ENCODE measurements around the gene ANKRD40. TPM values are rescaled to one million over a fixed set of nuclear protein-coding genes. Genes with fewer than 3 reads are reported as not detected.
A peak's percentile ranks its signal among the peaks of the same experiment; 100 is the strongest.
"Not testable (repeated sequence)": the region's sequence is repeated elsewhere in the genome, so short reads cannot be mapped to it uniquely, and the experiment has no call there.

Gene ANKRD40
- total and polyA plus RNA-seq, 2 donors (not counting 3 experiments of a cell fraction or from before 2014, with no cell fraction given), result 24.5 to 56.0 TPM

DNA sequence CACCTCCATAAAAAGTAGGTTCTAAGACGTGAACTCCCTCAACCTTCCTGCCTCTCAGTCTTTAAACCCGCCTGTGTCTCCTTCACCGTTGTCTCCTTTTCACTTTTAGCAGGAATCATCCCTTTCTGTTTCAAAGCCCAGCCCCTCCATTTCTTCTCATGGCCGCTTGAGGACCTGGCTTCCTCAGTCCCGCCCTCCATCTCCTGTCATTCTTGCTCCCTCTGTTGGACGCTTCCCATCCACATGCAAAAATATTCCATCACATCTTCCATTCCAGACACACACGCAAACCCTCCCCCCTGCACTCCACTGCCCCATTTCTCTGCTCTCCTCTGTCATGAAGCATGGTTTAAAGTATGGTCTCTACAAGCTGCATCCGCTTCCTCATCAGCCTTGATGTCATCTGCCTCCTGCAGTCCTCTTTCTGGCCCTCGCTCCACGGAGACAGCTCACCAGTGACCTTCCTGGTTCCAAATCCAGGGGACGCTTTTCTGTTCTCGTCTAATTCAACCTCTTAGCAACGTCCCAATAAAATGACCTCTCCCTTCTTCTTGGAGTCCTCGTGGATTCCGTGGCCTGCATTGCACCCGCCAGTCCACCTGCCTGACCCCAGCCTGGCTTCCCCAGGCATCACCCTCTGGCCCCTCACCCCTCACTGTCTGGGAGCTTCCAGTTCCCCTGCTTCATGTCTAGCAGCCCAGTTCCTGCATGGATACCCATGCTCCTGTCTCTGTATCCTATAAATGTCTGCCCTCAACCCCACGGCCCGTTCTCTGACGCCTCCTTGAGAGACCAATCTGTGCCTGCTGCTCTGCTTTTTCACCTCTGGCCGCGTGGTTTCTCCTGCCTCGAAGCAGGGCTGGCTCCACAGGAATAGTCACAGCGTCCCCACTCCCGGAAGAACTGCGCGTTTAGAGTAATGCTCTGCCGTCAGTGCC lies 26.2 kb downstream of the ANKRD40 start:
- DNase-seq (ENCODE audit: low read depth, low spot score), result peak; percentile 83
- H3K27ac ChIP-seq (ENCODE audit: insufficient read depth, low read depth, low read length), result no peak overlapping the region
- FAIRE-seq, result peak; percentile 95
- H3K9ac ChIP-seq (replicated peaks; ENCODE audit: extremely low read depth, insufficient read depth, low read length), result no peak overlapping the region
- ChIA-PET POLR2A (interaction anchor here (0.6 kb wide), 1 partner anchor 25 kb away, joined by 7 read pairs; no protein-coding TSS in a partner anchor), CTCF (interaction anchor here (0.8 to 7.9 kb wide), 13 partner anchors 10 to 132 kb away, joined by 3 to 105 read pairs (median 4); no protein-coding TSS in a partner anchor)
- H3K36me3 ChIP-seq (ENCODE audit: control insufficient read depth in 2 of 2, extremely low read depth in 1 of 2, insufficient read depth in 2 of 2, low read length in 2 of 2), result no peaks in the 10 kb centered on the region
- H3K79me2 ChIP-seq (ENCODE audit: control insufficient read depth, insufficient read depth, low read length), result no peaks in the 10 kb centered on the region
- TF ChIP-seq, protein P1, sequence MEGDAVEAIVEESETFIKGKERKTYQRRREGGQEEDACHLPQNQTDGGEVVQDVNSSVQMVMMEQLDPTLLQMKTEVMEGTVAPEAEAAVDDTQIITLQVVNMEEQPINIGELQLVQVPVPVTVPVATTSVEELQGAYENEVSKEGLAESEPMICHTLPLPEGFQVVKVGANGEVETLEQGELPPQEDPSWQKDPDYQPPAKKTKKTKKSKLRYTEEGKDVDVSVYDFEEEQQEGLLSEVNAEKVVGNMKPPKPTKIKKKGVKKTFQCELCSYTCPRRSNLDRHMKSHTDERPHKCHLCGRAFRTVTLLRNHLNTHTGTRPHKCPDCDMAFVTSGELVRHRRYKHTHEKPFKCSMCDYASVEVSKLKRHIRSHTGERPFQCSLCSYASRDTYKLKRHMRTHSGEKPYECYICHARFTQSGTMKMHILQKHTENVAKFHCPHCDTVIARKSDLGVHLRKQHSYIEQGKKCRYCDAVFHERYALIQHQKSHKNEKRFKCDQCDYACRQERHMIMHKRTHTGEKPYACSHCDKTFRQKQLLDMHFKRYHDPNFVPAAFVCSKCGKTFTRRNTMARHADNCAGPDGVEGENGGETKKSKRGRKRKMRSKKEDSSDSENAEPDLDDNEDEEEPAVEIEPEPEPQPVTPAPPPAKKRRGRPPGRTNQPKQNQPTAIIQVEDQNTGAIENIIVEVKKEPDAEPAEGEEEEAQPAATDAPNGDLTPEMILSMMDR (IDR thresholded peaks at IDR 0.05; ENCODE audit: extremely low read depth in 1 of 2, insufficient read depth in 1 of 2, low read depth in 1 of 2, low read length in 2 of 2), result peak; percentile 71 to 77
- no peak for TF ChIP-seq JUN (IDR thresholded peaks at IDR 0.05; ENCODE audit: borderline replicate concordance, insufficient read depth, insufficient read length, low read depth)
- no peaks in the 10 kb centered on the region for H3K9me3 ChIP-seq (replicated peaks; ENCODE audit: control insufficient read depth, insufficient read depth, low read length)
- H3K4me1 ChIP-seq (ENCODE audit: control insufficient read depth, extremely low read depth, insufficient read depth, low read length), result peaks cover 3% of the 10 kb centered on the region
- H3K9me1 ChIP-seq (replicated peaks; ENCODE audit: control insufficient read depth, extremely low read depth, insufficient read depth, low read length), result no peaks in the 10 kb centered on the region
- no TSS peak for BruUV-seq (replicated peaks)
- H4K20me1 ChIP-seq (replicated peaks; ENCODE audit: control insufficient read depth, extremely low read depth, insufficient read depth, low read length), result no peaks in the 10 kb centered on the region
- no peaks in the 10 kb centered on the region for H3K27me3 ChIP-seq (ENCODE audit: control insufficient read depth in 2 of 2, insufficient read depth in 2 of 2, low read length in 2 of 2)
- dilution Hi-C loops (cut with MboI; ENCODE audit: extremely low pct_ligation_motif_present, low sequenced_read_pairs) (no loop called here), intact Hi-C loops (cut with micrococcal nuclease) (loop anchor here (1.0 kb wide), 6 partner anchors 51 to 199 kb away; partner anchors contain the start of gene SPATA20)
- H3K4me3 ChIP-seq (replicated peaks in 1 of 3; ENCODE audit: insufficient read depth in 1 of 3, low read depth in 1 of 3, low read length in 3 of 3), result no peak overlapping the region
- H2AFZ ChIP-seq (ENCODE audit: low read depth, low read length), result peak overlapping the region; percentile 97
- H3K4me2 ChIP-seq (ENCODE audit: insufficient read depth, low read length), result no peak overlapping the region

DNA sequence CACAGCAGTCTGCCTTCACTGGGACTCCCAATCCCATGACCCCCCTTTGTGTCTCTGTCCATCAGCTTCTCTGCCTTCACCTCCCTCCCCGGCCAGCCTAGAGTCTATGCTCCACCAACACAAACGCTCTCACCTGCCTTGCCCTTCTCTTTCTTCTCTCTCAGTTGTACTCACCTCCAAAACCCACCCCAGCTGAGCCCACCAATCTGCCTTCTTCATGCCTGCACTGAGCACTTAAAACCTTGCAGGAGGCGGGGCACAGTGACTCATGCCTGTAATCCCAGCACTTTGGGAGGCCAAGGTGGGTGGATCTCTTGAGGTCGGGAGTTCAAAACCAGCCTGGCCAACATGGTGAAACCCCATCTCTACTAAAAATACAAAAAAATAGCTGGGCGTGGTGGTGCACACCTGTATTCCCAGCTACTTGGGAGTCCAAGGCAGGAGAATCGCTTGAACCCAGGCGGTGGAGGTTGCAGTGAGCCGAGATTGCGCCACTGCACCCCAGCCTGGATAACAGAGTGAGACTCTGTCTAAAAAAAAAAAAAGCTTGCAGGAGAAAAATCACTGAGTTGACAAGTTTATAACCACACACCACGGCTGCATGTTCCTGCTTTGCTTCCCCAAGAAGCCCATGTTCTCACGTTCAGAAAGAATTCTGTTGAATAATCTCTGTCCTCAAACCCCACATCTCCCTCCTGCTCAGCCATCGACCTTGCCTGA lies 27.0 kb downstream of the ANKRD40 start:
- POLR2A ChIA-PET, result interaction anchor here (0.6 kb wide), 1 partner anchor 26 kb away, joined by 7 read pairs; no protein-coding TSS in a partner anchor
- H3K4me3 ChIP-seq (replicated peaks in 1 of 3; ENCODE audit: insufficient read depth in 1 of 3, low read depth in 1 of 3, low read length in 3 of 3); H3K9me3 ChIP-seq (replicated peaks; ENCODE audit: control insufficient read depth, insufficient read depth, low read length); H3K9ac ChIP-seq (replicated peaks; ENCODE audit: extremely low read depth, insufficient read depth, low read length); dilution Hi-C loops (cut with MboI; ENCODE audit: extremely low pct_ligation_motif_present, low sequenced_read_pairs); H3K4me1 ChIP-seq (ENCODE audit: control insufficient read depth, extremely low read depth, insufficient read depth, low read length); H3K9me1 ChIP-seq (replicated peaks; ENCODE audit: control insufficient read depth, extremely low read depth, insufficient read depth, low read length); H3K27ac ChIP-seq (ENCODE audit: insufficient read depth, low read depth, low read length); H3K4me2 ChIP-seq (ENCODE audit: insufficient read depth, low read length); H4K20me1 ChIP-seq (replicated peaks; ENCODE audit: control insufficient read depth, extremely low read depth, insufficient read depth, low read length); H3K36me3 ChIP-seq (ENCODE audit: control insufficient read depth in 2 of 2, extremely low read depth in 1 of 2, insufficient read depth in 2 of 2, low read length in 2 of 2); FAIRE-seq; H3K27me3 ChIP-seq (ENCODE audit: control insufficient read depth in 2 of 2, insufficient read depth in 2 of 2, low read length in 2 of 2); BruUV-seq (replicated peaks); DNase-seq (ENCODE audit: low read depth, low spot score); H3K79me2 ChIP-seq (ENCODE audit: control insufficient read depth, insufficient read depth, low read length): not testable (repeated sequence)
- intact Hi-C loops (cut with micrococcal nuclease), result loop anchor here (1.0 kb wide), 6 partner anchors 50 to 198 kb away; partner anchors contain the start of gene SPATA20
- peak overlapping the region; percentile 97 for H2AFZ ChIP-seq (ENCODE audit: low read depth, low read length)
- CTCF ChIA-PET, result interaction anchor here (0.9 to 7.9 kb wide), 12 partner anchors 10 to 130 kb away, joined by 3 to 105 read pairs (median 6); no protein-coding TSS in a partner anchor
